Activated CD4-positive, alpha-beta T cell treated with anti-CD3 and anti-CD28 coated beads, Interleukin-2, amount 50 U/mL, for 4 hours (primary cell): Measurements from ENCODE around the gene MASP1.

Experiments used
- DNase-seq, 2 experiments: peaks; one replicate each; pipeline ENCODE4 v3.0.0-alpha.2; 2020

Gene MASP1

GRCh38 chr3:187291512-187292132, at the start of gene MASP1:
Gene MASP1 (minus strand): TSS chr3:187291737. CDS start chr3:187291632, 105 bp downstream.
- no peak for DNase-seq

GRCh38 chr3:187340578-187340977, 49.0 kb upstream of the MASP1 start:
- no peak for DNase-seq

- no peak for DNase-seq
These were observed 44.8 kb upstream of the MASP1 start for GRCh38 chr3:187336322-187336721.

GRCh38 chr3:187334904-187335303, 43.4 kb upstream of the MASP1 start:
- DNase-seq, result no peak

- DNase-seq, result no peak
These were observed 37.2 kb upstream of the MASP1 start for GRCh38 chr3:187328691-187329090.

GRCh38 chr3:187327845-187328244, 36.3 kb upstream of the MASP1 start:
- no peak for DNase-seq

DNA sequence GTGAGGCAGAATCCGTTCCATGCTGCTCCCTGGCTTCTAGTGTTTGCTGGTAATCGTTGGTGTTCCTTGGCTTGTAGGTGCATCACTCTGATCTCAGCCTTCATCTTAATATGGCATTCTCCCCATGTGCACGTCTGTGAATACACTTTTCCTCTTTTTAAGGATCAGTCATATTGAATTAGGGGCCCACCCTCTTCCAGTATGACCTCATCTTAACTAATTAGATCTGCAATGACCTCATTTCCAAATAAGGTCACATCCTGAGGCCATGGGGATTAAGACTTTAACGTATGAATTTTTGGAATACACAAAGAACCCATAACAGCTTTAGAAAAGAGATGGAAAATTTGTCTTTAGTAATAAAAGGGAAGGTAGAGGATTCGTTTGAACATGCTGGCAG, 34.1 kb upstream of the MASP1 start:
- DNase-seq, result no peak

- DNase-seq, result no peak
These were observed 31.6 kb upstream of the MASP1 start for GRCh38 chr3:187323091-187323490.

GRCh38 chr3:187322291-187322690, 30.8 kb upstream of the MASP1 start:
- DNase-seq, result no peak

DNA sequence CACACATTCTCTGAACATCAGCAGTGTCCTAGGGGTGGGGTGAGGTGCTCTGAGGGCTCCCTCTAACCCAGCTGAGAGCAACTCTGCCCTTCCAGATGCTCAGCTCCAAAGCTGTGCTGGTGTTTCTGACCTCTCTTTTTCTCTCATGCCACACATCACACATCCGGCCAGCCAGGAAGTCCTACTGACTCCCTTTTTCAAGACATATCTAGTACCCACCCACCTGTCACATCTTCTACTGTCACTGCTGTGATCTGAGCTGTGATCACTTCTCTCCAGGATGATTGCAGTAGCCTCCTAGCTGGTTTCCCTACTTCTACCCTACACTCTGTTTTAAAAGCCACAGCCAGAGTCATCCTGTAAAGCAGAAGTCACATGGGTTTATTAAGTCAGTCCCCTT, 30.2 kb upstream of the MASP1 start:
- DNase-seq, result no peak

DNA sequence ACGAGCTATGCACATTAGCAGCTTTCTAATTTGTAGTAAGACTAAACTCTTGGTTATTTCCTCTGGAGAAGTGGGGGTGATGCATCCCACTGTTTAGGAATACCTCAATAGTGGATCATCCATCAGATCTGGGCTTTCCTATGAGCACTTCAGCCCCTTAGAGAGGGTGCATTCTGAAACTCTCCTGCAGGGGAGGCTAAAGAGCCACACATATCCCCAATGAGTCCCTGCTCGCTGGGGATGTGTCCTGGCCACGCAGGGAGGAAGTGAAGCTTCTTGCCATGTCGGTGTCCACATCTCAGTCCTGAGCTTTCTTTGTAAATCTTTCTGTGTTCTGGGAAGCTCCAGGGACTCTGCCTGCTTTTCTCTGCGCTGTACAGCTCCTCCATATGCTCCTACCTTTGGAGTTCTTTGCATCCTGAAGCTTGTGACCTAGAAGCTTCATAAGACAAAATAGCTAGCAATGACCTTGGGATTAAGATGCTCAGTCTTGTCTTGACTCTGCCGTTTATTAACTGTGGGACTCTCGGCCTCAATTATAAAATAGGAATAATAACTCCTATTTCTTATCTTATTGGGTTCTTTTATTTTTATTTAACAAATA, 28.3 kb upstream of the MASP1 start:
- peak; percentile 40 for DNase-seq

DNA sequence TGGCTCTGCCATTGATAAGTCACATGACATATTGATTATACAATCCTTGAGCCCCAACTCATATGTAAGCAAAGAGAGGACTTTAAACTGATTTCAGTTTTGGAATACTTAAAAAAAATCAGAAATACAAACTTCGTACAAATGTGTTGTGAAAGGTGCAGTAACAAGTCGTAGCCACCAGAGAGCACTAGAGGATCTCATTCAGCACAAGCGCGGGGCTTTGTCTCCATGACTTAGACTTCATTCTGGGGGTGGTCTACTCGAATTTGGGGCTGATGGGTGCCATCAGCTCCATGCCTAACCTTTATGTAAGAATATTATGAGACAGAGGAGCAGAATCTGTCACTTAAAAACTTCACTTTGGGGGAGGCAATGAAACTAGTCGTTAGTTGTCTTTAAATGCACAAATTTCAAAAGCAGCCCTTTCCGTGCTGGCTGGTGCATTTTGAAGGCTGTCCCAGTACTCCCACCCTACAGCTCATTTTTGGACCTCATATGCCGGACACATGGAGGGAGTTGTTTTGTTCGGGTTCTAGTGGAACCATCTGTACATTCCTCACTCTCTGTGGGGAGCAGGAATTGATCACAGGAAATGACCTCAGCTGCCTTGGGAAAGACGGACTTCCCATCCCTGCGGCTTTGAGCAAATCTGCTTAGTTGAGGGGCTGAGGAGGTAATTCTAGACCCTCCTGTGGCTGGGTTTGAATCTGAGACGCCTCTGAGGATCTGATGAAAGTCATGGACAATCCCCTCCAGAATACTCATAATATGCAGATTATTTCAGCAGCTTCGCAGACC, 27.5 kb upstream of the MASP1 start:
- DNase-seq, result peak; percentile 25 to 26

- DNase-seq, result no peak
These were observed 24.3 kb upstream of the MASP1 start for GRCh38 chr3:187315872-187316271.

DNA sequence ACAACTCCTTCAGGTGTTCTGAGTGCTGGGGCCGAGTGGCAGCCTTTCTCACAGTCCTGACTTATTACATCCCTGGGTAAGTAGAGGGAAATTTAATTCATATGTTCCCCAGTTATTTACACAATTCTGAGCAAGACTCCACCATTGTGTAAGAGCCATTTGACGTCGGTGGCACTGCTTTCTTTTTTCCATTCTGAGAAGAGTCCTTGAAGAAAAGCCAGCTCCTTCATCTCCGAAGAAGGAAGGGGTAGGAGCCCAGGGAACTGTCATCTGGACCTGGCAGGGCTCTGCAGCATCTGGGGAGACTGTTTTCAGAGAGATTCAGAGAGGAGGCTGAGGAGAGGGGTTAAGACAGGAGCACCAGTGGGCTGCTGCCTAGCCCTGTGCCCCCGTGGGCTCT, 22.6 kb upstream of the MASP1 start:
- DNase-seq, result no peak

GRCh38 chr3:187310954-187311470, 19.5 kb upstream of the MASP1 start:
- no peak for DNase-seq

GRCh38 chr3:187310226-187310625, 18.7 kb upstream of the MASP1 start:
- DNase-seq, result no peak

GRCh38 chr3:187305881-187306280, 14.3 kb upstream of the MASP1 start:
- no peak for DNase-seq

GRCh38 chr3:187299611-187300010, 8.1 kb upstream of the MASP1 start:
- DNase-seq, result no peak

DNA sequence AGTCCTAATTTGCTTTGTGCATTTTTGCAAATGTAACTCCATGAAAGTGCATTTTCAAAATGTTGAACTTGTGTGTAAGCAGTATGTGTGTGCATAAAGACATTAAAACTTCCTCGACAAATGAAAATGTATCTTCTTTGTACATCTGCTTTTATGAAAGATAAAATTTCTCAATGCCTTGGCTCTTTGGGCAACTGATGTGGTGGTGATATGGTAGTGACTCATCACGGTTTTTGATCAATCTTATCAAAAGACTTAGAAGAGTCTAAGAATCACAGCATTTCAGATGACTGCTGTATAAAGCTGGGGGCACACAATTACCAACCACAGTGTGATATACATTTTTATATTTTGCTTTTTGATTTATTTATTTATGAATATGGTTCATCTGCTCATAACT, 5.4 kb upstream of the MASP1 start:
- DNase-seq, result no peak

DNA sequence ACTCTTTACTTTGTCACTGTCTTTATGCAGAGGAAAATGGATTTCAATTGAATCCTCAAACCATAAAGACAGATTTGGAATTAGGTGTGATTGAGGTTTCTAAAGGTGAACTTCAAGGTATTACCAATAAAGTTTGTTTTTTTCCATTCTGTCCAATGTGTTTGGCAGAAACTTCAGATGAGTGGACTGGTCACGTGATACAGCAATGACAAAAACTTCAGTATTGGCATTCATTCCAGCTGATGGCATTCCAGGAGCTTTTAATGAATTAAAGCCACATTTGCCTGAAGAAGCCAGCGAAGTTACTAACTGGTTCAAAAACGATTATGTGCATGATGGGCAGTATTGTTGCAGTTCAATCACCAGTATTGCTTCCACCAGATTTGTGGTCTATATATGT, 4.5 kb upstream of the MASP1 start:
- no peak for DNase-seq

- no peak for DNase-seq
These were observed 3.9 kb upstream of the MASP1 start for GRCh38 chr3:187295316-187296034.

- no peak for DNase-seq
These were observed 2.2 kb upstream of the MASP1 start for GRCh38 chr3:187293516-187294430.
